Measurements from ENCODE around the gene CIT.

GRCh38 chr12:119758234-119758633, 118.9 kb downstream of the CIT start:
- TF ChIP-seq EZH2 (IDR thresholded peaks at IDR 0.05; ENCODE audit: borderline replicate concordance, low read length) (no peak), CTCF (IDR thresholded peaks at IDR 0.05; ENCODE audit: low read length) (no peak)

Measured in OCI-LY1 (cell line).